Activated CD4-positive, alpha-beta T cell treated with anti-CD3 and anti-CD28 coated beads, Interleukin-2, amount 10 ng/mL, durations not matched to agents 7 days and 5 days (primary cell): ENCODE results near the gene DYNC1I2. TPM values are rescaled to one million over a fixed set of nuclear protein-coding genes. Genes with fewer than 3 reads are reported as not detected.

Experiments
- CTCF ChIA-PET: fragments of 350-600 bp; sonication (Branson Sonifier 250); formaldehyde crosslinking; loops from one replicate; lab custom pipeline; 2021; ENCODE audit warnings: antibody characterized with exemption; lab: Charles Lee
- POLR2A ChIA-PET: fragments of 350-600 bp; sonication (Branson Sonifier 250); formaldehyde crosslinking; loops from one replicate; lab custom pipeline; 2021; ENCODE audit warnings: antibody characterized with exemption; lab: Charles Lee
- DNase-seq: peaks from one replicate; pipeline ENCODE4 v3.0.0-alpha.2; 2020
- H3K27ac Mint-ChIP-seq: one replicate; pipeline ENCODE4 v1.8.0; 2021; ENCODE audit warnings: mild to moderate bottlenecking, moderate library complexity, mixed read lengths
- H3K27me3 Mint-ChIP-seq: one replicate; pipeline ENCODE4 v1.8.0; 2021; ENCODE audit warnings: mixed read lengths
- H3K36me3 Mint-ChIP-seq: one replicate; pipeline ENCODE4 v1.8.0; 2021; ENCODE audit warnings: low read depth, mixed read lengths
- H3K4me1 Mint-ChIP-seq: one replicate; pipeline ENCODE4 v1.8.0; 2021; ENCODE audit warnings: mixed read lengths
- H3K4me3 Mint-ChIP-seq: one replicate; pipeline ENCODE4 v1.8.0; 2021; ENCODE audit warnings: mild to moderate bottlenecking, moderate library complexity, mixed read lengths
- H3K9me3 Mint-ChIP-seq: one replicate; pipeline ENCODE4 v1.8.0; 2021; ENCODE audit warnings: mixed read lengths
- total RNA-seq, 2 experiments: library from RNA; stranded (reverse); gene quantifications; one replicate each; pipeline ENCODE4 v1.2.3, GENCODE V29; 2021

DYNC1I2 gene
- 10 to 100 TPM; 49.5 to 52.5 TPM for total RNA-seq

DNA sequence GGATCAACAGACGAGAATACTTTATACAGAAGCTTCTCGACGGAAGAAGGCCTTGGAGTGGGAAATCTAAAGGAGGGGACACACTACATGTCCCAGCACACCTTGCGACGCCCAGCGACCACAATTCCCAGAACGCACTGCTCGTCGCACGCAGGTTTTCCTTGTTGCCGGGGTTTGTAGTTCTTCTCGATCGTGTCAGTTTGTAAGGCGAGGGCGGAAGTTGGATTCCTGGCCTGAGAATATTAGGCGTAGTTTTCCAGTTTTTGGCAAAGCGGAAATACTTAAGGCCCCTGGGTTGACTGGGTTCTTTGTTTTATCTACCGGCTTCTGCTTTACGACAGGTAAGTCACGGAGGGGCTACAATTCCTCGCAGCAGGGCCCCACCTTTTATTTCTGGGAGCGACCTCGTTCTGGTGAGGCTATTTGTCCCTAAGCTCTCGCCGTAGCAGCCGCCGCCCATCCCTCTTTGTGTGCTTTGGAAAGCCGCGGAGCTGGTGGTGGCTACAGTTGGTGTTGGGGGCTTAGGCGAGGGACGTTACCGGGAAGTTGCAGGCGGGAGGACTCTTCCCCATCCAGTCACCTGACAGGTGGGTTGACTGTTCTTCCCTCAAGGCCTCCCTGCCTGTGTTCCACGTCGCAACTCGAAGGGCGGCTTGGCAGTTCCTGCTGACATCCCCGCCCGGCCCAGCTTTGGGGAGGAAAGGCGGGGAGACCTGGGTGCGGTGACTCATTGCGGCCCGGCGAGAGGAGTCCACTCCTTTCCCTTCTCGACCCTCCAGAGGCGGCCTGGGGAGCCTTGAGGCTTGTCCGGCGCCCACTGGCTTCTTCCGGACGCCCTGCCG is at the start of gene DYNC1I2:
DYNC1I2 (plus strand) TSS at position 183 of the 842 bp plus-strand sequence. CDS start 2,687 bp downstream, outside the sequence.
- no peaks in the 10 kb centered on the region for H3K9me3 Mint-ChIP-seq
- H3K27me3 Mint-ChIP-seq = peaks cover 18% of the 10 kb centered on the region
- H3K4me1 Mint-ChIP-seq = peaks cover 20% of the 10 kb centered on the region
- H3K36me3 Mint-ChIP-seq = peaks cover 19% of the 10 kb centered on the region
- DNase-seq = peak; percentile 79
- peak within 1 kb of the TSS; percentile 78 for H3K27ac Mint-ChIP-seq
- ChIA-PET POLR2A (no interaction called here), CTCF (interaction anchor here (0.6 to 1.4 kb wide), 4 partner anchors 12 to 775 kb away, joined by 3 to 5 read pairs (median 3); no protein-coding TSS in a partner anchor)
- H3K4me3 Mint-ChIP-seq = peak within 1 kb of the TSS; percentile 79

DNA sequence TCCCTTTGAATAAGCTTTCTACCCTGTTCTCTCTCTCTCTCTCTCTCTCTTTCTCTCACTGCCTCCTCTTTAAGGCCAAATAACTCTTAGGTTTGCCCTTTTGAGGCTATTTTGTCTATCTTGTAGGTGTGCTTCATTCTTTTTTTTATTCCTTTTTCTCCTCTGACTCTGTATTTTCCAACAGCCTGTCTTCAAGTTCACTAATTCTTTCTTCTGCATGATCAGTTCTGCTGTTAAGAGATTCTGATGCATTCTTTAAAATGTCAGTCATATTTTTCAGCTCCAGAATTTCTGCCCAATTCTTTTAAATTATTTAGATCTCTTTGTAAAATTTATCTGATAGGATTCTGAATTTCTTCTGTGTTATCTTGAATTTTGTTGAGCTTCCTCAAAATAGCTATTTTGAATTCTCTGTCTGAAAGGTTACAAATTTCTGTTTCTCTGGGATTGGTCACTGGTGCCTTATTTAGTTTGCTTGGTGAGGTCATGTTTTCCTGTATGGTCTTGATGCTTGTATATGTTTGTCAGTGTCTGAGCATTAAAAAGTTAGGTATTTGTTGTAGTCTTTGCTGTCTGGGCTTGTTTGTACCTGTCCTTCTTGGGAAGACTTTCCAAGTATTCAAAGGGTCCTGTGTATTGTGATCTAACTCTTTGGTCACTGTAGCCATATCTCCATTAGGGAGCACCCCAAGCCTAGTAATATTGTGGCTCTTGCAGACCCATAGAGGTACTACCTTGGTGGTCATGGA is 35.4 kb upstream of the DYNC1I2 start:
- ChIA-PET CTCF (no interaction called here), POLR2A (no interaction called here)
- Mint-ChIP-seq H3K27me3 (peaks cover 29% of the 10 kb centered on the region), H3K36me3 (no peaks in the 10 kb centered on the region), H3K4me3 (no peak overlapping the region), H3K4me1 (no peaks in the 10 kb centered on the region), H3K27ac (no peak overlapping the region), H3K9me3 (no peaks in the 10 kb centered on the region)
- no peak for DNase-seq

DNA sequence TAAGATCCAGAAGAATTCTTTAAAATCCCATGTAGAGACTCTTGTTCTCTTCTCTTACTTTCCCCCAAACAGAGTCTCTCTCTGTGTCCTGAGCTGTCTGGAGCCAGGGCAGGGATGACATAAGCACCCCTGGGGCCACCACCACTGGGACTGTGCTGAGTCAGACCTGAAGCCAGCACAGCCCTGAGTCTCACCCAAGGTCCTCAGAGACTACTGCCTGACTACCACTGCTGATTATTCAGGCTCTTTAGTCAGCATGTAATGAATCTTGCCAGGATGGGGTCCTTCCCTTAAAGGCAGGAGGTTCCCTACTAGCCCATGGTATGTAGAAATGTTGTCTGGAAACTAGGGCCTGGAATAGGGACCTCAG is 34.9 kb upstream of the DYNC1I2 start:
- no peaks in the 10 kb centered on the region for H3K9me3 Mint-ChIP-seq
- no peak overlapping the region for H3K4me3 Mint-ChIP-seq
- CTCF ChIA-PET = no interaction called here
- H3K27me3 Mint-ChIP-seq = peaks cover 34% of the 10 kb centered on the region
- no peaks in the 10 kb centered on the region for H3K4me1 Mint-ChIP-seq
- no peak for DNase-seq
- H3K27ac Mint-ChIP-seq = no peak overlapping the region
- POLR2A ChIA-PET = no interaction called here
- H3K36me3 Mint-ChIP-seq = no peaks in the 10 kb centered on the region

DNA sequence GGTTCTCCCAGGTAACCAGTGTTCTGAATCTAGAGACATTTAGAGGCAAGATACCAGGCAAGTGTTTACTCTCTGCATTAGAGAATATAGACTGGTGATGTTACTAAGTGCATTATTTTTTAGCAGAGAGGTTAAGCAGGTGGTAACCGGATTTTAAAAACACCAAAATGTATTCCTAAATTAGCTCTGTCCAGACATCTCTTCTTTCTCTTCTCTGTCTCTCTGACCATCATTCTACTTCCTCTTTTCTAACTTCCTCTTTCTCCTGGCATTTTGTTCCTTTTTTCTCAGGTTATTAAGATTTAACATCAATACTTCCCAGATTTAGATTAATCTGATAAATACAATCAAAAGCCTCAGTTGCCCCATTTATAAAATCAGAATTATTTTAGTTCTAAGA is 31.7 kb upstream of the DYNC1I2 start:
- H3K4me3 Mint-ChIP-seq = no peak overlapping the region
- CTCF ChIA-PET = no interaction called here
- H3K27ac Mint-ChIP-seq = no peak overlapping the region
- H3K27me3 Mint-ChIP-seq = peaks cover 35% of the 10 kb centered on the region
- no peaks in the 10 kb centered on the region for H3K36me3 Mint-ChIP-seq
- DNase-seq = no peak
- H3K4me1 Mint-ChIP-seq = no peaks in the 10 kb centered on the region
- no peaks in the 10 kb centered on the region for H3K9me3 Mint-ChIP-seq
- POLR2A ChIA-PET = no interaction called here

DNA sequence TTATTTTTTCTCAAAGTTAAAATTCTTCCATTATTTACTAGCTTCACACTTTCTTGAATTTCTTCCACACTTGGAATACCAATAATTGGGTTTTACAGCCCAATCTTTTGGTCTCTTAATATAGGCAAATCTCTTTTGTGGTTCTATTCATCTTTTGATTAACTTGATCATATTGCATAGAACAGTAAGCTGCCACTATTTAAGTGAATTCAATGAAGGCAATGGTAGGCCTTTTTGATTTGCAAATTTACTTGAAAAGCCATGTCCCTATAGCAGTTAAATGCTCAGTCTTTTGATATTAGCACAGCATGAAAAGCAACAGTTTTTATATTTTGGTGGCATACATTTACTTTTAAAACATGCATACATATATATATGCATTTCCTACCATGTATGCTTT is 20.2 kb upstream of the DYNC1I2 start:
- Mint-ChIP-seq H3K27ac (no peak overlapping the region), H3K4me1 (no peaks in the 10 kb centered on the region), H3K36me3 (no peaks in the 10 kb centered on the region), H3K27me3 (peaks cover 51% of the 10 kb centered on the region), H3K9me3 (no peaks in the 10 kb centered on the region), H3K4me3 (no peak overlapping the region)
- ChIA-PET CTCF (interaction anchor here (0.9 kb wide), 1 partner anchor 17 kb away, joined by 3 read pairs; no protein-coding TSS in a partner anchor), POLR2A (no interaction called here)
- DNase-seq = no peak

DNA sequence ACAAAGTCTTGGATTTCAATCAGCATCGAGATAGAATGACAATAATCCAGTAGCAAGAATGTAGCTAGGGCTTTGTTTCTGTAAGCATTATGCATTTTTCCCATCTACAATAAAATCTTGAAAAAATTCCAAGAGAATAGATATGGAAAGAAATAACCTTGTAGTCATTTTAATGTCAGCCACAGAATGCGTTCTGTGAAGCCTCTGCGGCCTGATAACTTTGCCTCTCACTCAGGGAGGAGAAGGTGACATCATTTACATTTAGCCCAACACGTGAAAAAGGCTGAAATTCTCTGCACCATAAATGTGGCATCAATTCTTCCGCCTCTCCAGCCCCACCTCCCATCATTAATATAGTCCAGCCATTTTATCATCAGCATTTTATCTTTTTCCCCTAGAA is 19.1 kb upstream of the DYNC1I2 start:
- CTCF ChIA-PET = interaction anchor here (1.1 kb wide), 1 partner anchor 58 kb away, joined by 4 read pairs; no protein-coding TSS in a partner anchor
- H3K9me3 Mint-ChIP-seq = no peaks in the 10 kb centered on the region
- H3K27ac Mint-ChIP-seq = no peak overlapping the region

DNA sequence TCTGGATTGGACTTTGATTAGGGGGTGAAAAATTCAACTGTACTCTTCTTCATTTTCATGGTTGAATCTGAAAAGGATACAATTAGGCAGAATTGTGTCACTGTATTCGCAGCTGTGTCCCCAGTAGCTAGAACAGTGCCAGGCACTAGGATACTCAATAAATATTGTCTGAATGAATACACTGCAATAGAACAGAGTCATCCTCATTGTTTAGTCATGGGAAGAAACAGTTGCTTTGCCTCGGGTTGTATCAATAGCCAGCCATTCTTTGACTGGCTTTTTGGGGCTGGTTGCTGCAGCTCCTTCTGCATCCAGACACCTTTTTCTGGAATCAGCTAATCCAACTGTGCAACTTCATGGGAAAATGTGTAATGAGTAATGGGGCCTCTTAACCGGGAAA is 18.1 kb upstream of the DYNC1I2 start:
- CTCF ChIA-PET = no interaction called here
- H3K4me1 Mint-ChIP-seq = no peaks in the 10 kb centered on the region
- peaks cover 51% of the 10 kb centered on the region for H3K27me3 Mint-ChIP-seq
- H3K4me3 Mint-ChIP-seq = no peak overlapping the region
- no peaks in the 10 kb centered on the region for H3K36me3 Mint-ChIP-seq
- H3K27ac Mint-ChIP-seq = no peak overlapping the region
- POLR2A ChIA-PET = no interaction called here
- DNase-seq = no peak
- no peaks in the 10 kb centered on the region for H3K9me3 Mint-ChIP-seq

More for the DNA sequence above, 19.1 kb upstream of the DYNC1I2 start:
- Mint-ChIP-seq H3K4me1 (no peaks in the 10 kb centered on the region), H3K27me3 (peaks cover 51% of the 10 kb centered on the region), H3K36me3 (no peaks in the 10 kb centered on the region), H3K4me3 (no peak overlapping the region)
- DNase-seq = no peak
- POLR2A ChIA-PET = no interaction called here

DNA sequence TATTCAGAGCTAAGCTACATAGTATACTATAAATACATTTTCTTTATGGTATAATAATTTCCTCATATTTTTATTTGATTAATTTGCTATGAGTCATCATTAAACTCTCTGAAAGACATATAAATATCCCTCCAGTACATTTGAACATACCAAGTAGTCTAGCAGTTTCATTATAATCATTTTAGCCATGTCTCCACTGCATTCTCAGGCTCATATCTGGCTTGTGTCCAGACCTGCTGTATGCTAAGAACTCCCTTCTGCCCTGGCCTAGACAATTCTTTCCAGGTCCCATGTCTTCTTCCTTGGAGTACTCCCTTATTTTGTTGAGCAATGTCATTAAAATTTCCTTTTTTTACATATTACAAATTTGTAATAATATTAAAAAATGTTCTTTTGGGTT is 16.6 kb upstream of the DYNC1I2 start:
- no peak for DNase-seq
- Mint-ChIP-seq H3K27ac (no peak overlapping the region), H3K4me1 (no peaks in the 10 kb centered on the region), H3K27me3 (peaks cover 45% of the 10 kb centered on the region), H3K36me3 (no peaks in the 10 kb centered on the region), H3K9me3 (no peaks in the 10 kb centered on the region), H3K4me3 (no peak overlapping the region)
- POLR2A ChIA-PET = no interaction called here
- CTCF ChIA-PET = no interaction called here

DNA sequence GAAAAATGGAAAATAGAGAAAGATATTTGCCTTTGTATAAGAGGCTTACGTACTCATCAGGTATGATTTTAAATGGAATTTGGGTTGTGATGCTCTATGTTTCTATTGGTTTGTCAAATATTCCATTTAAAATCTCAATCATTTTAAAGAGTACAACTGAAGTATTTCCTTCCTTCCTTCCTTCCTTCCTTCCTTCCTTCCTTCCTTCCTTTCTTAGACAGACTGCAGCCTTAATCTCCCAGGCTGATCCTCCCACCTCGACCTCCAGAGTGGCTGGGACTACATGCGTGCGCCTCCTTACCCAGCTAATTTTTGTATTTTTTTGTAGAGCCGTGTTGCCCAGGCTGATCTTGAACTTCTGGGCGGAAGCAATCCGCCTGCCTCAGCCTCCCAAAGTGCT is 15.4 kb upstream of the DYNC1I2 start:
- Mint-ChIP-seq H3K4me1 (no peaks in the 10 kb centered on the region), H3K36me3 (no peaks in the 10 kb centered on the region), H3K27me3 (peaks cover 40% of the 10 kb centered on the region), H3K9me3 (no peaks in the 10 kb centered on the region), H3K27ac (no peak overlapping the region), H3K4me3 (no peak overlapping the region)
- no peak for DNase-seq
- CTCF ChIA-PET = no interaction called here
- POLR2A ChIA-PET = no interaction called here

DNA sequence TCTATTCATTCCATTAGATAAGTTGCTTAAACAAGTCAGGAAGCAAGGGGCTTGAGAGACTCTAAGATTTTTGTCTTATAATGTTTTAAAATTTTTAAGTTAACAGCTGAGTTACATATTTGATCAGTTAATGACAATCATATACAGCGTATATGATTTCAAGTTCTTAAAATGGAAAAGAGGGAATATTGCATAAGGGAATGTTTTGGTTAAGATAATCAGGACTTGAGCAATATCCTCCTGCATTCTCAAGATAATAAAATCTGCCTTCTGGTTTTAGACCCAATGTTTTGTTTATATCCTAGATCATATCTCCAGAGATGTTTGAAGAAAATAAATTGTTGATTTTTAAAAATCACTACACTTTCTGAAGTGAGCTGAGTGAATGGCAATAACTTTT is 13.4 kb upstream of the DYNC1I2 start:
- Mint-ChIP-seq H3K27me3 (peaks cover 32% of the 10 kb centered on the region), H3K9me3 (no peaks in the 10 kb centered on the region), H3K4me1 (no peaks in the 10 kb centered on the region), H3K27ac (no peak overlapping the region), H3K4me3 (no peak overlapping the region), H3K36me3 (no peaks in the 10 kb centered on the region)
- no peak for DNase-seq
- ChIA-PET POLR2A (no interaction called here), CTCF (interaction anchor here (0.6 kb wide), 1 partner anchor 883 kb away, joined by 3 read pairs; no protein-coding TSS in a partner anchor)

DNA sequence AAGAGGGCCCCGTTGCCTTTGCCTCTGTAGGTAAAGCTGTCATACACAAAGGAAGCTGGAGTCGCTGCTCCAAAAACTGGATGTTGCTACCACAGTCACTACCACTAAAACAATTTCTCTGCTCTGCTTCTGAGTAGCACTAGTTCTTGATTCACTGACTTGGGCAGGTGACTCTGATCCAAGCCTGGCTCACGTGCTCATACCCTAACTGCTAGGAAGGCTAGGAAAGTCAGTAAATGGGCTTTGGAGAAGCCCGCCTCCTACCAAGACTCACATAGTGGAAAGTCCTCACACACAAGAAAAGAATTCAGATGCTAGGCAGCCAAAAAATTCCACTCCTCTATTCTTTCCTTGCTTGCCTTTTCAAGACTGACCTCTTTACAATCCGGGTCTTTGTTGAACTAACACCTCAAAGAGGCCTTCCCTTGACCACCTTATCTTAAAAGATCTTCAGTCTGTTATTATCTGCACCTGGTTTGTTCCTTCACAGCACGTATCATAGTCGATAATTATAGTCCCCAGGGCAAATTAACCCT is 11.4 kb upstream of the DYNC1I2 start:
- no peak overlapping the region for H3K27ac Mint-ChIP-seq
- H3K4me1 Mint-ChIP-seq = no peaks in the 10 kb centered on the region
- DNase-seq = no peak
- H3K27me3 Mint-ChIP-seq = peaks cover 24% of the 10 kb centered on the region
- POLR2A ChIA-PET = no interaction called here
- CTCF ChIA-PET = interaction anchor here (1.2 kb wide), 1 partner anchor 11 kb away, joined by 3 read pairs; no protein-coding TSS in a partner anchor
- no peak overlapping the region for H3K4me3 Mint-ChIP-seq
- H3K36me3 Mint-ChIP-seq = no peaks in the 10 kb centered on the region
- H3K9me3 Mint-ChIP-seq = no peaks in the 10 kb centered on the region

DNA sequence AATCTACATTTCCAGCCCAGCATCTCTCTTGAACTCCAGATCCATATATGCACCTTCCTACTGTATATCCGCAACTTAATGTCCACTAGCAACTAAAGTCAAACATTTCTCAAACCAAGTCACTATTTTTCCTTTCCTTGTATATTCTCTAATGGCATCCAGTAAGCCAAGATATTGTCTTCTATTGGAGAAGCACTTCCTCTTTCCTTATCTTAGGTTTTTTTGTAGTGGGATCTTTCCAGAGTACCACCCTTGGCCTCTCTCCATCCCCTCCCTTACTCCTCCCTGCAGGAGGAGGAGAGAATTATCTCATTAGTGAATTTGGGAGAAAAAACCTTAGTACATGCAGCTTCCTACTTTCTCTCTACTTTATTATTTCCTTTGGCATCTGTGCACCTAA is 8.7 kb upstream of the DYNC1I2 start:
- DNase-seq = no peak
- ChIA-PET CTCF (no interaction called here), POLR2A (interaction anchor here (0.6 kb wide), 1 partner anchor 29 kb away, joined by 3 read pairs; no protein-coding TSS in a partner anchor)
- Mint-ChIP-seq H3K9me3 (no peaks in the 10 kb centered on the region), H3K27ac (no peak overlapping the region), H3K4me1 (no peaks in the 10 kb centered on the region), H3K36me3 (no peaks in the 10 kb centered on the region), H3K27me3 (peaks cover 16% of the 10 kb centered on the region), H3K4me3 (no peak overlapping the region)

DNA sequence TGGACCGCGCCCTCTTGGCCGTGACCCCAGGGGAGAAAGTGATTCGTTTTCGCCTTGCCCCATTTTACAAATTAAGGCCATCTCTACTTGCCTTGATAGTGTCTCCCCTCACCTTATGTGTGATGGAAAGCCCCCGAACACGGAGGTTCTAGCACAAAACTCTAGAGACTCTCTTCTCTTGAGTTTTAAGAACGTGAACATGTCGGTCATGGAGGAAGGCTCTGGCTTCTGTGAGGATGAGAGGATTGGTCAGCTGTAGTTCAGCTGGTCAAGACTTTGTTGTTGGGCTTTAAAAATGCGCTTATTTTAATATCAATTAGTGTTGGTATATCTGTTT is 828 bp downstream of the DYNC1I2 start:
- POLR2A ChIA-PET = no interaction called here
- H3K9me3 Mint-ChIP-seq = no peaks in the 10 kb centered on the region
- H3K4me3 Mint-ChIP-seq = peak overlapping the region; percentile 79
- DNase-seq = no peak
- peaks cover 24% of the 10 kb centered on the region for H3K36me3 Mint-ChIP-seq
- H3K27ac Mint-ChIP-seq = peak overlapping the region; percentile 78
- peaks cover 13% of the 10 kb centered on the region for H3K27me3 Mint-ChIP-seq
- CTCF ChIA-PET = interaction anchor here (0.6 to 1.7 kb wide), 4 partner anchors 16 to 774 kb away, joined by 3 to 5 read pairs (median 4); no protein-coding TSS in a partner anchor
- H3K4me1 Mint-ChIP-seq = peaks cover 20% of the 10 kb centered on the region
